Body of pancreas (tissue), 4 donors: ENCODE measurements around the gene ULK4. TPM values are rescaled to one million over a fixed set of nuclear protein-coding genes. Genes with fewer than 3 reads are reported as not detected.

Experiments
- ATAC-seq: fragments of 150-250 bp; one replicate; pipeline ENCODE4 v1.9.1; 2016
- DNase-seq, 4 donors: peaks; one replicate each; pipeline ENCODE4 v3.0.0-alpha.2; 2019
- H3K27ac ChIP-seq, 4 donors: fragments of 200-600 bp; sonication (generic); 1 replicate in 3 of 4; 2 replicates in 1 of 4; pipeline versions ENCODE4 v1.5.1 to v1.6.1; 2016 to 2019; ENCODE audit warnings: mild to moderate bottlenecking in 1 of 4, mixed read lengths in 1 of 4, moderate library complexity in 1 of 4
- H3K27me3 ChIP-seq, 2 donors: fragments of 200-600 bp; sonication (generic); one replicate each; pipeline ENCODE4 v1.6.0; 2016; ENCODE audit warnings: mild to moderate bottlenecking in 1 of 2
- H3K36me3 ChIP-seq, 2 donors: fragments of 200-600 bp; sonication (generic); replicated peaks in 1 of 2; 2 replicates each; pipeline ENCODE4 v1.5.1; 2016; ENCODE audit warnings: low read depth in 2 of 2; ENCODE audit not compliant: insufficient read depth in 1 of 2
- H3K4me1 ChIP-seq: fragments of 200-600 bp; sonication (generic); one replicate; pipeline ENCODE4 v1.6.0; 2016
- H3K4me3 ChIP-seq, 2 donors: fragments of 200-600 bp; sonication (generic); 1 replicate in 1 of 2; 2 replicates in 1 of 2; pipeline ENCODE4 v1.5.1; 2016 to 2019
- H3K9me3 ChIP-seq, 3 donors: fragments of 200-600 bp; sonication (generic); 1 replicate in 2 of 3; 2 replicates in 1 of 3; pipeline ENCODE4 v1.5.1; 2016
- POLR2A ChIP-seq, 3 donors: fragments of 450-650 bp; IDR thresholded peaks; one replicate each; pipeline ENCODE4 v1.6.1; 2016; ENCODE audit warnings: antibody characterized with exemption in 3 of 3, mild to moderate bottlenecking in 2 of 3
- WGBS, 2 donors: methylation state at CpG; one replicate each; pipeline ENCODE4 v1.1.5; 2017; 5-methylcytosine and 5-hydroxymethylcytosine counted together
- intact Hi-C: fragments of 100-400 bp; cut with DNase I; formaldehyde crosslinking; loops from one replicate; pipeline ENCODE4 v1.15.1; 2023
- total RNA-seq, 2 donors: library from RNA; depleted of rRNA; stranded (reverse); fragments of >200 nt; gene quantifications; one replicate each; pipeline ENCODE4 v1.1.0, GENCODE V29; 2016
- TF ChIP-seq, protein P1 (sequence below), 7 experiments: fragments of 450-650 bp in 4 of 7; fragments of 200-600 bp in 3 of 7; sonication (generic) in 3 of 7; IDR thresholded peaks; one replicate each; pipeline ENCODE4 v1.5.1; 2016 to 2019; ENCODE audit warnings: antibody characterized with exemption in 7 of 7

Gene ULK4
- total RNA-seq, 2 donors from 2014 or later = 7.3 to 12.5 TPM

DNA sequence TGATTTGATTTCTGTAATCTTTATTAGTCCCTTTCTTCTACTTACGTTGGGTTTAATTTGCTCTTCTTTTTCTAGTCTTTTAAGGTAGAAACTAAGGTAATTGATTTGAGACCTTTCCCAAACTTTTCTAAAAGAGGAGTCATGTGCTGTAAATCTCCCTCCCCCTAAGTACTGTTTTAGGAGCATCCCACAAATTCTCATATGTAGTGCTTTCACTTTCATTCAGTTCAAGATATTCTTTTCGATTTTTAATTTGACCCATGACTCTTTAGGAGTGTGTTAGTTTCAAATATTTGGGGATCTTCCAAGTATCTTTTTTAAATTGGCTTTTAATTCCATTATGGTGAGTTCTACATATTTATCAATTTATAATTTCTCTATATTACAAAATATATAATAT is 520.8 kb downstream of the ULK4 start:
- Histone ChIP-seq H3K9me3 (no peaks in the 10 kb centered on the region), H3K36me3 (no peaks in the 10 kb centered on the region), H3K27me3 (no peaks in the 10 kb centered on the region), H3K27ac (no peak overlapping the region), H3K4me1 (no peaks in the 10 kb centered on the region), H3K4me3 (no peak overlapping the region)
- intact Hi-C loops = no loop called here
- 83 to 87% methylated on average over 2 of the region's 2 CpGs for WGBS, 2 donors
- DNase-seq (no peak), ATAC-seq (no peak)
- TF ChIP-seq POLR2A (IDR thresholded peaks at IDR 0.05) = no peak
- TF ChIP-seq, protein P1, sequence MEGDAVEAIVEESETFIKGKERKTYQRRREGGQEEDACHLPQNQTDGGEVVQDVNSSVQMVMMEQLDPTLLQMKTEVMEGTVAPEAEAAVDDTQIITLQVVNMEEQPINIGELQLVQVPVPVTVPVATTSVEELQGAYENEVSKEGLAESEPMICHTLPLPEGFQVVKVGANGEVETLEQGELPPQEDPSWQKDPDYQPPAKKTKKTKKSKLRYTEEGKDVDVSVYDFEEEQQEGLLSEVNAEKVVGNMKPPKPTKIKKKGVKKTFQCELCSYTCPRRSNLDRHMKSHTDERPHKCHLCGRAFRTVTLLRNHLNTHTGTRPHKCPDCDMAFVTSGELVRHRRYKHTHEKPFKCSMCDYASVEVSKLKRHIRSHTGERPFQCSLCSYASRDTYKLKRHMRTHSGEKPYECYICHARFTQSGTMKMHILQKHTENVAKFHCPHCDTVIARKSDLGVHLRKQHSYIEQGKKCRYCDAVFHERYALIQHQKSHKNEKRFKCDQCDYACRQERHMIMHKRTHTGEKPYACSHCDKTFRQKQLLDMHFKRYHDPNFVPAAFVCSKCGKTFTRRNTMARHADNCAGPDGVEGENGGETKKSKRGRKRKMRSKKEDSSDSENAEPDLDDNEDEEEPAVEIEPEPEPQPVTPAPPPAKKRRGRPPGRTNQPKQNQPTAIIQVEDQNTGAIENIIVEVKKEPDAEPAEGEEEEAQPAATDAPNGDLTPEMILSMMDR (IDR thresholded peaks at IDR 0.05) = no peak

DNA sequence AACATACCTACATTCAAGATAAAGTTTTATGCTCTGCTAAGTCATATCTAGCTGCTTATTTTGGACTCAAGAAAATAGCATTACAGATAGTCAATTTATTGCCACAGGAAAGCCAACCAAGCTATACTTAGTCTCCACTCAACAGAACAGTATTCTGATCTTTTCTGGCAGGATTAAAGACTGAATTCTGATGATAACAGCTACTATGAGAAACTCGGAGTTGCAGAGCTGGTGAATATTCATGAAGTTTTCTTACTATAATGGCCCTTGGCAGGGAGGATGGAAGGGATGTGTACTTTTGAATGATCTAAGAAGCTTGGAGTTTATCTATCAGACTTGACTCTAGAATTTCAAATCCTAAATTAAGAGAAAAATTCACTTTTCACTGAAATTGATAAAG is 524.9 kb downstream of the ULK4 start:
- H3K4me1 ChIP-seq = no peaks in the 10 kb centered on the region
- H3K4me3 ChIP-seq = no peak overlapping the region
- ATAC-seq = no peak
- no peaks in the 10 kb centered on the region for H3K36me3 ChIP-seq
- H3K27ac ChIP-seq = no peak overlapping the region
- intact Hi-C loops = no loop called here
- no peak for DNase-seq
- H3K9me3 ChIP-seq = peaks cover 0 to 4% (median 0%) of the 10 kb centered on the region in 3 donors
- no peaks in the 10 kb centered on the region for H3K27me3 ChIP-seq
- no peak for TF ChIP-seq POLR2A (IDR thresholded peaks at IDR 0.05)
- TF ChIP-seq, protein P1 (IDR thresholded peaks at IDR 0.05) = no peak
- WGBS, 2 donors = 59 to 67% methylated on average over 1 of the region's 1 CpG

DNA sequence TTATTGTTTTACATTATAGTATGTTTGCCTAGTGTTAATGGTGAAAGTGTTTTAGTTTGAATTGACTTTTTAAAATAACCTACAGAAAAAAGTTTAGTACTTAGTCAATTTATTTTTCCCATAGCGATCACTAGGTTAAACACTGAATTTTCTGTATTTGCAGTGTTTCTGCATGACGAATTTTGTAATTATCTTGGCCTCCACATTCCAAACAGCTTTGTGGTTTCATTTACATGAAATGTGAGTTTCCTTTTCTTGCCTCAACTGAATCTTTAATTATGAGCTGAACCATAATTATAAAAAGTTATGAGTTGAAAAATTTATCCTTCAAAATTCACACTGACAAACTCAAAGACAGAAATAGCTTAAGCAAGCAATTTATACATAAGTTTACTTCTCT is 527.1 kb downstream of the ULK4 start:
- H3K27ac ChIP-seq = no peak overlapping the region
- no peak for DNase-seq
- ATAC-seq = no peak

DNA sequence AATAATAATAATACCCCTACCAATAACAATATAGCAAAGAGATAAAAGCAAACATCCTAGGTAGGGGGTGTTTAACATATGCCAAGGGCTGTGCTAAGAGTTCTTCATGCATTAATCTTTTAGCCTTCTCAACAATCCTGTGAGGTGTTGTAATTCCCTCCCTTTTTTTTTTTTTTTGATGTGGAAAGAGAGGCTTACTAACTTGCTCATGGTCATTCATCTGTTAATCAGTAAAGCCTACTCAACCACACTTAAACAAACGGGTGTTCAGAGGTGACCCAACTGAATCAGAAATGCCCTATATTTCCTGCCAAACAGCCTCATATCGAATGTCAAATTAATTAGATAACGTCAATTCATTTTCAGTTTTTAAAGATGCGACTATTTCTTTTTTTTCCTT is 530.5 kb downstream of the ULK4 start:
- no peak for DNase-seq
- WGBS, 2 donors = 69 to 91% methylated on average over 4 of the region's 4 CpGs
- no peak for ATAC-seq
- Histone ChIP-seq H3K4me1 (no peaks in the 10 kb centered on the region), H3K36me3 (no peaks in the 10 kb centered on the region), H3K9me3 (peaks cover 0 to 4% (median 0%) of the 10 kb centered on the region in 3 donors), H3K4me3 (no peak overlapping the region), H3K27me3 (no peaks in the 10 kb centered on the region), H3K27ac (no peak overlapping the region)
- TF ChIP-seq POLR2A (IDR thresholded peaks at IDR 0.05) = no peak
- intact Hi-C loops = no loop called here

More for the DNA sequence above, 527.1 kb downstream of the ULK4 start:
- intact Hi-C loops = no loop called here
- peaks cover 0 to 4% (median 0%) of the 10 kb centered on the region in 3 donors for H3K9me3 ChIP-seq
- H3K36me3 ChIP-seq = no peaks in the 10 kb centered on the region
- no peaks in the 10 kb centered on the region for H3K27me3 ChIP-seq
- H3K4me1 ChIP-seq = no peaks in the 10 kb centered on the region
- WGBS, 2 donors = 79 to 87% methylated on average over 2 of the region's 2 CpGs
- no peak overlapping the region for H3K4me3 ChIP-seq
- TF ChIP-seq, protein P1 (IDR thresholded peaks at IDR 0.05) = no peak
- TF ChIP-seq POLR2A (IDR thresholded peaks at IDR 0.05) = no peak

DNA sequence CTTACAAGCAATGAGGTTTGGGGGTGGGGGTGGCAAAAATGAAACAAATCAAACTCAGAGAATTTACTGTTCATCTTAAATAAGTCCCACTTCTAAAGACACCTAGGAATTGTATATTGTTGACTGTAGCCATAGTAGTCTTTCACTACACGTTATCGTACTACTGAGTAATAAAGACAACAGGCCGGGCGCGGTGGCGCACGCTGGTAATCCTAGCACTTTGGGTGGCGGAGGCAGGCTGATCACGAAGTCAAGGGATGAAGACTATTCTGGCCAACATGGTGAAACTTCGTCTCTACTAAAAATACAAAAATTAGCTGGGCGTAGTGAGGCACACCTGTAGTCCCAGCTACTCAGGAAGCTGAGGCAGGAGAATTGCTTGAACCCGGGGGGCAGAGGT is 531.0 kb downstream of the ULK4 start:
- Histone ChIP-seq H3K27me3 (no peaks in the 10 kb centered on the region), H3K36me3 (no peaks in the 10 kb centered on the region), H3K4me3 (no peak overlapping the region), H3K4me1 (no peaks in the 10 kb centered on the region), H3K9me3 (peaks cover 0 to 4% (median 0%) of the 10 kb centered on the region in 3 donors), H3K27ac (no peak overlapping the region)
- TF ChIP-seq POLR2A (IDR thresholded peaks at IDR 0.05) = no peak
- TF ChIP-seq, protein P1 (IDR thresholded peaks at IDR 0.05) = no peak
- DNase-seq = no peak
- intact Hi-C loops = no loop called here
- ATAC-seq = no peak
- WGBS, 2 donors = 95% methylated on average over 12 of the region's 12 CpGs
